ENCODE results near the gene BEND3. TPM values are rescaled to one million over a fixed set of nuclear protein-coding genes. Genes with fewer than 3 reads are reported as not detected.

The BEND3 gene
- total and polyA plus RNA-seq, 9 of the 15 experiments (the other 6 are each of a cell fraction or from before 2014, with no cell fraction given), result 0.64 to 8.4 (median 3.3) TPM

DNA sequence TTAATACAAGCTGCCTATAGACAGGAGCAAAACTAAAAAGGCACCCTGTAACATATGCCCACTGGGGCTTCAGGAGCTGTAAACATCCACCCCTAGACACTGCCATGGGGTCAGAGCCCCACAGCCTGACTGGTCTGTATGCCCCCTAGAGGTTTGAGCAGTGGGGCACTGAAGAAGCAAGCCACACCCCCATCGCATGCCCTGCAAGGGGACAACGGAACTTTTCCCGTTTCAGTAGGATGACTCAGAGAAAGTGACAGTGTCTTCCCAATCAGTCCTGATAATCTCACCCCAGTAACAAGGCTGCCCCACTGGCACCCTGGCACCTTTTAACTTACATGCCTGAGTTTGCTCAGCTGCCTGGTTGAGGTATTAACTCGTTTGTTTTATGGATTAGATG lies 35.9 kb downstream of the BEND3 start:
- CTCF ChIA-PET (ENCODE audit: low intra/inter-chr PET ratio), result no interaction called here
- peak in 1 of 4 experiments; percentile 23 for DNase-seq (ENCODE audit: extremely low read depth in 1 of 4, low spot score in 3 of 4)
- H3K36me3 ChIP-seq (ENCODE audit: control insufficient read depth, insufficient read depth, low read length), result 0 out of 3 replicates have a peak, but pooled peaks cover 3% of the 10 kb centered on the region
- no peaks in the 10 kb centered on the region for H3K27me3 ChIP-seq (ENCODE audit: control insufficient read depth in 2 of 2, insufficient read depth in 2 of 2, low read length in 2 of 2)
- no peak overlapping the region for H3K4me3 ChIP-seq
- H3K79me2 ChIP-seq (ENCODE audit: control insufficient read depth, insufficient read depth, low read length), result no peaks in the 10 kb centered on the region
- no peak overlapping the region for H3K27ac ChIP-seq (ENCODE audit: extremely low read depth, low read depth, low read length)
- in situ Hi-C loops (cut with MboI) (no loop called here), intact Hi-C loops (cut with micrococcal nuclease) (loop anchor here (5.0 kb wide), 1 partner anchor 33 kb away; no protein-coding TSS in a partner anchor)
- no peaks in the 10 kb centered on the region for H3K9me3 ChIP-seq (replicated peaks; ENCODE audit: control insufficient read depth, insufficient read depth, low read depth, low read length)
- no peak overlapping the region for H3K9ac ChIP-seq (ENCODE audit: insufficient read depth in 1 of 2, low read depth in 2 of 2, low read length in 2 of 2)
- no TSS peak for BruUV-seq (replicated peaks)
- FAIRE-seq, result no peak
- peak; percentile 49; the same call in 1 of the 2 replicates for TF ChIP-seq JUND (IDR thresholded peaks at IDR 0.05; ENCODE audit: borderline replicate concordance, low read depth, low read length)
- peak; percentile 74; the same call in 2 of the 3 replicates for TF ChIP-seq JUND (tag; IDR thresholded peaks at IDR 0.05; ENCODE audit: borderline replicate concordance, low read depth, low read length)
- TF ChIP-seq FOSL1 (tag; conservative IDR thresholded peaks at IDR 0.05), result peak; percentile 87
- TF ChIP-seq NFE2 (IDR thresholded peaks at IDR 0.05; ENCODE audit: low read depth), result peak; percentile 54; the same call in 1 of the 2 replicates
- TF ChIP-seq SIRT6 (IDR thresholded peaks at IDR 0.05; ENCODE audit: low read depth, low read length), result no peak
- TF ChIP-seq, protein P1, sequence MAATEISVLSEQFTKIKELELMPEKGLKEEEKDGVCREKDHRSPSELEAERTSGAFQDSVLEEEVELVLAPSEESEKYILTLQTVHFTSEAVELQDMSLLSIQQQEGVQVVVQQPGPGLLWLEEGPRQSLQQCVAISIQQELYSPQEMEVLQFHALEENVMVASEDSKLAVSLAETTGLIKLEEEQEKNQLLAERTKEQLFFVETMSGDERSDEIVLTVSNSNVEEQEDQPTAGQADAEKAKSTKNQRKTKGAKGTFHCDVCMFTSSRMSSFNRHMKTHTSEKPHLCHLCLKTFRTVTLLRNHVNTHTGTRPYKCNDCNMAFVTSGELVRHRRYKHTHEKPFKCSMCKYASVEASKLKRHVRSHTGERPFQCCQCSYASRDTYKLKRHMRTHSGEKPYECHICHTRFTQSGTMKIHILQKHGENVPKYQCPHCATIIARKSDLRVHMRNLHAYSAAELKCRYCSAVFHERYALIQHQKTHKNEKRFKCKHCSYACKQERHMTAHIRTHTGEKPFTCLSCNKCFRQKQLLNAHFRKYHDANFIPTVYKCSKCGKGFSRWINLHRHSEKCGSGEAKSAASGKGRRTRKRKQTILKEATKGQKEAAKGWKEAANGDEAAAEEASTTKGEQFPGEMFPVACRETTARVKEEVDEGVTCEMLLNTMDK (IDR thresholded peaks at IDR 0.05; ENCODE audit: borderline replicate concordance, insufficient read depth, low read depth, low read length, poor library complexity, severe bottlenecking), result peak; percentile 66
- TF ChIP-seq SMARCE1 (IDR thresholded peaks at IDR 0.05), result 0 out of 2 replicates have a peak, but pooled peaks have one; percentile 38
- TF ChIP-seq, protein P2, sequence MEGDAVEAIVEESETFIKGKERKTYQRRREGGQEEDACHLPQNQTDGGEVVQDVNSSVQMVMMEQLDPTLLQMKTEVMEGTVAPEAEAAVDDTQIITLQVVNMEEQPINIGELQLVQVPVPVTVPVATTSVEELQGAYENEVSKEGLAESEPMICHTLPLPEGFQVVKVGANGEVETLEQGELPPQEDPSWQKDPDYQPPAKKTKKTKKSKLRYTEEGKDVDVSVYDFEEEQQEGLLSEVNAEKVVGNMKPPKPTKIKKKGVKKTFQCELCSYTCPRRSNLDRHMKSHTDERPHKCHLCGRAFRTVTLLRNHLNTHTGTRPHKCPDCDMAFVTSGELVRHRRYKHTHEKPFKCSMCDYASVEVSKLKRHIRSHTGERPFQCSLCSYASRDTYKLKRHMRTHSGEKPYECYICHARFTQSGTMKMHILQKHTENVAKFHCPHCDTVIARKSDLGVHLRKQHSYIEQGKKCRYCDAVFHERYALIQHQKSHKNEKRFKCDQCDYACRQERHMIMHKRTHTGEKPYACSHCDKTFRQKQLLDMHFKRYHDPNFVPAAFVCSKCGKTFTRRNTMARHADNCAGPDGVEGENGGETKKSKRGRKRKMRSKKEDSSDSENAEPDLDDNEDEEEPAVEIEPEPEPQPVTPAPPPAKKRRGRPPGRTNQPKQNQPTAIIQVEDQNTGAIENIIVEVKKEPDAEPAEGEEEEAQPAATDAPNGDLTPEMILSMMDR (IDR thresholded peaks at IDR 0.05 in 2 of 3, conservative IDR thresholded peaks at IDR 0.05 in 1 of 3; ENCODE audit: insufficient read depth in 2 of 3, low read depth in 1 of 3, low read length in 3 of 3), result peak in 1 of 3 experiments; percentile 23; a peak in 1 of 6 replicates
- TF ChIP-seq SPI1 (IDR thresholded peaks at IDR 0.05; ENCODE audit: borderline replicate concordance, low read depth, low read length), result no peak
- peak; percentile 50; the same call in 1 of the 2 replicates for TF ChIP-seq DPF2 (IDR thresholded peaks at IDR 0.05)
- H4K20me1 ChIP-seq (replicated peaks; ENCODE audit: control insufficient read depth, insufficient read depth, low read length), result no peaks in the 10 kb centered on the region
- no peaks in the 10 kb centered on the region for H3K9me1 ChIP-seq (ENCODE audit: control insufficient read depth, insufficient read depth, low read length)
- ATAC-seq, result peak; percentile 48; the same call in 2 of the 3 replicates
- H3K4me1 ChIP-seq (replicated peaks in 1 of 2; ENCODE audit: control insufficient read depth in 2 of 2, insufficient read depth in 2 of 2, low read length in 2 of 2), result peaks cover 0 to 3% of the 10 kb centered on the region in 2 experiments; a peak in 2 of 5 replicates
- no peak overlapping the region for H3K4me2 ChIP-seq (ENCODE audit: insufficient read depth, low read length)
- POLR2A ChIA-PET, result interaction anchor here (0.6 kb wide), 1 partner anchor 637 kb away, joined by 3 read pairs; no protein-coding TSS in a partner anchor
- WGBS (ENCODE audit: insufficient coverage, low coverage, missing lambda C conversion rate), result 13% methylated on average over 4 of the region's 4 CpGs
- H2AFZ ChIP-seq (ENCODE audit: low read depth, low read length), result no peak overlapping the region
